Measurements from ENCODE around the gene ADCK2.
"Not testable (repeated sequence)": the region's sequence is repeated elsewhere in the genome, so short reads cannot be mapped to it uniquely, and the experiment has no call there.

Gene ADCK2

GRCh38 chr7:140639366-140640053 is 33.2 kb upstream of the ADCK2 start:
- H3K36me3 ChIP-seq (ENCODE audit: insufficient read depth, low read length), result no peaks in the 10 kb centered on the region
- H3K4me3 ChIP-seq (ENCODE audit: low read length), result peak overlapping the region; percentile 59
- no peak overlapping the region for H3K9ac ChIP-seq (ENCODE audit: low read depth, low read length)
- H3K4me2 ChIP-seq (ENCODE audit: low read length), result peak overlapping the region; percentile 73
- H3K27me3 ChIP-seq (ENCODE audit: control insufficient read depth, insufficient read depth, low read length), result peaks cover 54% of the 10 kb centered on the region
- H3K4me1 ChIP-seq (ENCODE audit: control insufficient read depth, insufficient read depth, low read length), result peaks cover 8% of the 10 kb centered on the region
- no peaks in the 10 kb centered on the region for H3K9me3 ChIP-seq (replicated peaks; ENCODE audit: low read length)

- Histone ChIP-seq H3K4me1 (ENCODE audit: control insufficient read depth, insufficient read depth, low read length) (peaks cover 8% of the 10 kb centered on the region), H3K36me3 (ENCODE audit: insufficient read depth, low read length) (no peaks in the 10 kb centered on the region), H3K4me2 (ENCODE audit: low read length) (peak overlapping the region; percentile 73), H3K9me3 (replicated peaks; ENCODE audit: low read length) (no peaks in the 10 kb centered on the region), H3K4me3 (ENCODE audit: low read length) (peak overlapping the region; percentile 59), H3K9ac (ENCODE audit: low read depth, low read length) (no peak overlapping the region), H3K27me3 (ENCODE audit: control insufficient read depth, insufficient read depth, low read length) (peaks cover 54% of the 10 kb centered on the region)
Measured at GRCh38 chr7:140640060-140640637, 32.6 kb upstream of the ADCK2 start.

GRCh38 chr7:140640727-140641523 is 31.8 kb upstream of the ADCK2 start, which contains the start of gene DENND2A:
TSS of gene DENND2A (minus strand) at chr7:140640813. CDS start at chr7:140602397, 38,416 bp downstream.
- peak within 1 kb of the TSS; percentile 59 for H3K4me3 ChIP-seq (ENCODE audit: low read length)
- H3K27me3 ChIP-seq (ENCODE audit: control insufficient read depth, insufficient read depth, low read length), result peaks cover 49% of the 10 kb centered on the region
- H3K36me3 ChIP-seq (ENCODE audit: insufficient read depth, low read length), result no peaks in the 10 kb centered on the region
- no peaks in the 10 kb centered on the region for H3K9me3 ChIP-seq (replicated peaks; ENCODE audit: low read length)
- peaks cover 8% of the 10 kb centered on the region for H3K4me1 ChIP-seq (ENCODE audit: control insufficient read depth, insufficient read depth, low read length)
- peak within 1 kb of the TSS; percentile 74 for H3K4me2 ChIP-seq (ENCODE audit: low read length)
- H3K9ac ChIP-seq (ENCODE audit: low read depth, low read length), result no peak within 1 kb of the TSS

- Histone ChIP-seq H3K4me3 (ENCODE audit: low read length) (no peak overlapping the region), H3K4me1 (ENCODE audit: control insufficient read depth, insufficient read depth, low read length) (peaks cover 8% of the 10 kb centered on the region), H3K9me3 (replicated peaks; ENCODE audit: low read length) (no peaks in the 10 kb centered on the region), H3K27me3 (ENCODE audit: control insufficient read depth, insufficient read depth, low read length) (peaks cover 46% of the 10 kb centered on the region), H3K36me3 (ENCODE audit: insufficient read depth, low read length) (no peaks in the 10 kb centered on the region), H3K9ac (ENCODE audit: low read depth, low read length) (no peak overlapping the region), H3K4me2 (ENCODE audit: low read length) (no peak overlapping the region)
Measured at GRCh38 chr7:140641524-140642195, 31.1 kb upstream of the ADCK2 start.

- H3K9ac ChIP-seq (ENCODE audit: low read depth, low read length), result no peak overlapping the region
- no peak overlapping the region for H3K4me2 ChIP-seq (ENCODE audit: low read length)
- peaks cover 36% of the 10 kb centered on the region for H3K27me3 ChIP-seq (ENCODE audit: control insufficient read depth, insufficient read depth, low read length)
- H3K36me3 ChIP-seq (ENCODE audit: insufficient read depth, low read length), result no peaks in the 10 kb centered on the region
- H3K4me1 ChIP-seq (ENCODE audit: control insufficient read depth, insufficient read depth, low read length), result peaks cover 8% of the 10 kb centered on the region
- H3K4me3 ChIP-seq (ENCODE audit: low read length), result no peak overlapping the region
- H3K9me3 ChIP-seq (replicated peaks; ENCODE audit: low read length), result no peaks in the 10 kb centered on the region
Measured at GRCh38 chr7:140643416-140643815, 29.3 kb upstream of the ADCK2 start.

- H3K9me3 ChIP-seq (replicated peaks; ENCODE audit: low read length); H3K4me2 ChIP-seq (ENCODE audit: low read length); H3K9ac ChIP-seq (ENCODE audit: low read depth, low read length); H3K4me3 ChIP-seq (ENCODE audit: low read length); H3K4me1 ChIP-seq (ENCODE audit: control insufficient read depth, insufficient read depth, low read length); H3K36me3 ChIP-seq (ENCODE audit: insufficient read depth, low read length): not testable (repeated sequence)
- peaks cover 24% of the 10 kb centered on the region for H3K27me3 ChIP-seq (ENCODE audit: control insufficient read depth, insufficient read depth, low read length)
Measured at GRCh38 chr7:140644761-140645160, 28.0 kb upstream of the ADCK2 start.

- Histone ChIP-seq H3K4me2 (ENCODE audit: low read length) (no peak overlapping the region), H3K4me1 (ENCODE audit: control insufficient read depth, insufficient read depth, low read length) (no peaks in the 10 kb centered on the region), H3K9ac (ENCODE audit: low read depth, low read length) (no peak overlapping the region), H3K27me3 (ENCODE audit: control insufficient read depth, insufficient read depth, low read length) (peaks cover 20% of the 10 kb centered on the region), H3K4me3 (ENCODE audit: low read length) (no peak overlapping the region), H3K36me3 (ENCODE audit: insufficient read depth, low read length) (no peaks in the 10 kb centered on the region), H3K9me3 (replicated peaks; ENCODE audit: low read length) (no peaks in the 10 kb centered on the region)
Measured at GRCh38 chr7:140645166-140645900, 27.4 kb upstream of the ADCK2 start.

- no peaks in the 10 kb centered on the region for H3K9me3 ChIP-seq (replicated peaks; ENCODE audit: low read length)
- no peak overlapping the region for H3K4me3 ChIP-seq (ENCODE audit: low read length)
- no peak overlapping the region for H3K9ac ChIP-seq (ENCODE audit: low read depth, low read length)
- no peaks in the 10 kb centered on the region for H3K4me1 ChIP-seq (ENCODE audit: control insufficient read depth, insufficient read depth, low read length)
- H3K36me3 ChIP-seq (ENCODE audit: insufficient read depth, low read length), result no peaks in the 10 kb centered on the region
- no peak overlapping the region for H3K4me2 ChIP-seq (ENCODE audit: low read length)
- peaks cover 7% of the 10 kb centered on the region for H3K27me3 ChIP-seq (ENCODE audit: control insufficient read depth, insufficient read depth, low read length)
Measured at GRCh38 chr7:140646931-140647647, 25.7 kb upstream of the ADCK2 start.

GRCh38 chr7:140649556-140650205 is 23.1 kb upstream of the ADCK2 start:
- Histone ChIP-seq H3K4me1 (ENCODE audit: control insufficient read depth, insufficient read depth, low read length) (no peaks in the 10 kb centered on the region), H3K9ac (ENCODE audit: low read depth, low read length) (no peak overlapping the region), H3K36me3 (ENCODE audit: insufficient read depth, low read length) (no peaks in the 10 kb centered on the region), H3K4me2 (ENCODE audit: low read length) (no peak overlapping the region), H3K27me3 (ENCODE audit: control insufficient read depth, insufficient read depth, low read length) (peaks cover 7% of the 10 kb centered on the region), H3K4me3 (ENCODE audit: low read length) (no peak overlapping the region), H3K9me3 (replicated peaks; ENCODE audit: low read length) (no peaks in the 10 kb centered on the region)

GRCh38 chr7:140650367-140650766 is 22.4 kb upstream of the ADCK2 start:
- Histone ChIP-seq H3K9me3 (replicated peaks; ENCODE audit: low read length) (no peaks in the 10 kb centered on the region), H3K4me3 (ENCODE audit: low read length) (no peak overlapping the region), H3K9ac (ENCODE audit: low read depth, low read length) (no peak overlapping the region), H3K27me3 (ENCODE audit: control insufficient read depth, insufficient read depth, low read length) (peaks cover 7% of the 10 kb centered on the region), H3K4me2 (ENCODE audit: low read length) (no peak overlapping the region), H3K4me1 (ENCODE audit: control insufficient read depth, insufficient read depth, low read length) (no peaks in the 10 kb centered on the region), H3K36me3 (ENCODE audit: insufficient read depth, low read length) (no peaks in the 10 kb centered on the region)

Data from skeletal muscle satellite cell (primary cell).